Kidney epithelial cell (primary cell): Measurements from ENCODE around the gene CCDC63. TPM values are rescaled to one million over a fixed set of nuclear protein-coding genes. Genes with fewer than 3 reads are reported as not detected.

Experiments
- DNase-seq: peaks from one replicate; pipeline ENCODE4 v3.0.0-alpha.2; 2010; ENCODE audit warnings: low read depth
- H3K27me3 ChIP-seq: 2 replicates; pipeline ENCODE4 v1.6.0; 2011; ENCODE audit warnings: low read length; ENCODE audit not compliant: control insufficient read depth, insufficient read depth
- H3K36me3 ChIP-seq: 2 replicates; pipeline ENCODE4 v1.5.1; 2011; ENCODE audit warnings: low read length; ENCODE audit not compliant: control insufficient read depth, insufficient read depth
- H3K4me3 ChIP-seq: 2 replicates; pipeline ENCODE4 v1.5.1; 2011; ENCODE audit warnings: low read depth, mild to moderate bottlenecking, control low read depth, low read length
- CTCF ChIP-seq: IDR thresholded peaks from 2 replicates; pipeline ENCODE4 v1.5.1; 2011; ENCODE audit warnings: mild to moderate bottlenecking, moderate library complexity, low read length, control low read depth, inconsistent platforms; ENCODE audit not compliant: insufficient read depth, poor library complexity, severe bottlenecking
- total RNA-seq: library from RNA; depleted of rRNA; stranded (reverse); fragments of >200 nt; gene quantifications from 2 replicates; pipeline ENCODE4 v1.2.3, GENCODE V29; 2015

The CCDC63 gene
- total RNA-seq, 1 donor from 2014 or later, result not detected

- H3K36me3 ChIP-seq, result no peaks in the 10 kb centered on the region
- H3K27me3 ChIP-seq, result no peaks in the 10 kb centered on the region
- no peak for DNase-seq
- no peak overlapping the region for H3K4me3 ChIP-seq
- no peak for TF ChIP-seq CTCF
Observed at GRCh38 chr12:110869803-110870202, 23.0 kb downstream of the CCDC63 start.

GRCh38 chr12:110872100-110872499, 25.3 kb downstream of the CCDC63 start:
- no peak overlapping the region for H3K4me3 ChIP-seq

GRCh38 chr12:110874351-110874750, 27.6 kb downstream of the CCDC63 start:
- H3K36me3 ChIP-seq, result no peaks in the 10 kb centered on the region
- H3K4me3 ChIP-seq, result no peak overlapping the region
- DNase-seq, result no peak
- H3K27me3 ChIP-seq, result no peaks in the 10 kb centered on the region
- no peak for TF ChIP-seq CTCF

More at GRCh38 chr12:110872100-110872499, 25.3 kb downstream of the CCDC63 start:
- no peaks in the 10 kb centered on the region for H3K27me3 ChIP-seq
- H3K36me3 ChIP-seq, result no peaks in the 10 kb centered on the region
- no peak for TF ChIP-seq CTCF
- no peak for DNase-seq

- no peak overlapping the region for H3K4me3 ChIP-seq
- H3K36me3 ChIP-seq, result no peaks in the 10 kb centered on the region
- no peaks in the 10 kb centered on the region for H3K27me3 ChIP-seq
- TF ChIP-seq CTCF, result no peak
- DNase-seq, result no peak
Observed at GRCh38 chr12:110874781-110875180, 28.0 kb downstream of the CCDC63 start.

GRCh38 chr12:110880651-110881050, 33.9 kb downstream of the CCDC63 start:
- no peak for TF ChIP-seq CTCF
- Histone ChIP-seq H3K4me3 (no peak overlapping the region), H3K36me3 (no peaks in the 10 kb centered on the region), H3K27me3 (no peaks in the 10 kb centered on the region)
- DNase-seq, result no peak

GRCh38 chr12:110883251-110883650, 36.5 kb downstream of the CCDC63 start:
- TF ChIP-seq CTCF, result no peak
- Histone ChIP-seq H3K36me3 (no peaks in the 10 kb centered on the region), H3K4me3 (no peak overlapping the region), H3K27me3 (no peaks in the 10 kb centered on the region)
- no peak for DNase-seq
